Naive thymus-derived CD8-positive, alpha-beta T cell (primary cell): ENCODE measurements around the gene TNFAIP2. TPM values are rescaled to one million over a fixed set of nuclear protein-coding genes. Genes with fewer than 3 reads are reported as not detected.
A peak's percentile ranks its signal among the peaks of the same experiment; 100 is the strongest.

Experiments
- ATAC-seq, 2 donors: fragments of 150-1000 bp; cut with Tn5 transposase in 1 of 2; sonication (Bioruptor Pico), chemical (Tn5 transposase) in 1 of 2; 1 replicate in 1 of 2; 2 replicates in 1 of 2; pipeline ENCODE4 v1.10.0; 2021; ENCODE audit warnings: mild to moderate bottlenecking in 2 of 2, moderate library complexity in 2 of 2
- POLR2A ChIA-PET: fragments of 350-600 bp; sonication (Branson Sonifier 250); formaldehyde crosslinking; loops from one replicate; lab custom pipeline; 2021; ENCODE audit warnings: antibody characterized with exemption; lab: Charles Lee
- DNase-seq, 10 donors: peaks; one replicate each; pipeline versions ENCODE4 v3.0.0 to v3.0.0-alpha.2; 2020 to 2022
- H3K27ac Mint-ChIP-seq, 10 donors: one replicate each; pipeline ENCODE4 v1.8.0; 2020 to 2022; ENCODE audit warnings: mild to moderate bottlenecking in 10 of 10, mixed read lengths in 10 of 10, moderate library complexity in 4 of 10, inconsistent platforms in 1 of 10
- H3K27me3 Mint-ChIP-seq, 5 donors: one replicate each; pipeline ENCODE4 v1.8.0; 2021 to 2022; ENCODE audit warnings: mixed read lengths in 5 of 5
- H3K36me3 Mint-ChIP-seq, 3 donors: one replicate each; pipeline ENCODE4 v1.8.0; 2020 to 2022; ENCODE audit warnings: mixed read lengths in 3 of 3, mild to moderate bottlenecking in 2 of 3, inconsistent platforms in 1 of 3
- H3K4me1 Mint-ChIP-seq, 4 donors: one replicate each; pipeline ENCODE4 v1.8.0; 2021 to 2022; ENCODE audit warnings: mixed read lengths in 4 of 4
- H3K4me3 Mint-ChIP-seq, 10 donors: one replicate each; pipeline ENCODE4 v1.8.0; 2020 to 2022; ENCODE audit warnings: mild to moderate bottlenecking in 10 of 10, mixed read lengths in 10 of 10, moderate library complexity in 6 of 10, inconsistent platforms in 1 of 10
- H3K9me3 Mint-ChIP-seq, 9 donors: one replicate each; pipeline ENCODE4 v1.8.0; 2020 to 2022; ENCODE audit warnings: mixed read lengths in 9 of 9, mild to moderate bottlenecking in 3 of 9, inconsistent platforms in 1 of 9, moderate library complexity in 1 of 9
- polyA plus RNA-seq, 3 donors: library from polyadenylated mRNA; unstranded; fragments of 300-500 nt; fragmentation: Illumina TruSeq; gene quantifications; one replicate each; pipeline ENCODE4 v1.2.3, GENCODE V29; 2021
- total RNA-seq, 8 experiments: library from RNA in 2 of 8; stranded (reverse) in 2 of 8; gene quantifications; one replicate each; pipeline ENCODE4 v1.2.3 and lab custom pipeline; 2021 to 2026

The TNFAIP2 gene
- total and polyA plus RNA-seq, 5 experiments from 2014 or later = 0.55 to 1.0 TPM; not detected in 3

GRCh38 chr14:103104654-103105452 lies 18.4 kb upstream of the TNFAIP2 start:
- POLR2A ChIA-PET = interaction anchor here (0.6 kb wide), 1 partner anchor 76 kb away, joined by 3 read pairs; no protein-coding TSS in a partner anchor
- Mint-ChIP-seq H3K27me3 (peaks cover 7 to 45% (median 21%) of the 10 kb centered on the region in 5 donors), H3K9me3 (no peaks in the 10 kb centered on the region), H3K4me3 (peak overlapping the region in 5 of 10 donors; percentile 24 to 68 (median 49)), H3K36me3 (no peaks in the 10 kb centered on the region), H3K4me1 (peaks cover 8 to 16% (median 11%) of the 10 kb centered on the region in 4 donors), H3K27ac (peak overlapping the region in 3 of 10 donors; percentile 35 to 90 (median 48))
- DNase-seq (peak; percentile 57 to 84 (median 75)), ATAC-seq (peak; percentile 95 to 99)

GRCh38 chr14:103105580-103106150 lies 17.6 kb upstream of the TNFAIP2 start:
- H3K36me3 Mint-ChIP-seq = no peaks in the 10 kb centered on the region
- peaks cover 7 to 49% (median 23%) of the 10 kb centered on the region in 5 donors for H3K27me3 Mint-ChIP-seq
- DNase-seq (no peak), ATAC-seq (no peak)
- peak overlapping the region in 2 of 10 donors; percentile 21 to 90 for H3K27ac Mint-ChIP-seq
- H3K9me3 Mint-ChIP-seq = no peaks in the 10 kb centered on the region
- POLR2A ChIA-PET = no interaction called here
- peak overlapping the region in 1 of 10 donors; percentile 7 for H3K4me3 Mint-ChIP-seq
- H3K4me1 Mint-ChIP-seq = peaks cover 8 to 16% (median 11%) of the 10 kb centered on the region in 4 donors

GRCh38 chr14:103107455-103107854 lies 15.8 kb upstream of the TNFAIP2 start:
- no peaks in the 10 kb centered on the region for H3K36me3 Mint-ChIP-seq
- peaks cover 2 to 50% (median 19%) of the 10 kb centered on the region in 5 donors for H3K27me3 Mint-ChIP-seq
- H3K9me3 Mint-ChIP-seq = no peaks in the 10 kb centered on the region
- POLR2A ChIA-PET = no interaction called here
- peaks cover 8 to 13% (median 12%) of the 10 kb centered on the region in 4 donors for H3K4me1 Mint-ChIP-seq
- ATAC-seq (no peak), DNase-seq (no peak)
- no peak overlapping the region for H3K27ac Mint-ChIP-seq
- no peak overlapping the region for H3K4me3 Mint-ChIP-seq

GRCh38 chr14:103107941-103108748 lies 15.1 kb upstream of the TNFAIP2 start:
- Mint-ChIP-seq H3K36me3 (no peaks in the 10 kb centered on the region), H3K4me3 (no peak overlapping the region), H3K9me3 (no peaks in the 10 kb centered on the region), H3K27me3 (peaks cover 2 to 43% (median 22%) of the 10 kb centered on the region in 5 donors), H3K4me1 (peaks cover 8 to 15% (median 12%) of the 10 kb centered on the region in 4 donors), H3K27ac (no peak overlapping the region)
- ATAC-seq (no peak), DNase-seq (no peak)
- POLR2A ChIA-PET = no interaction called here

GRCh38 chr14:103108749-103109207 lies 14.5 kb upstream of the TNFAIP2 start:
- Mint-ChIP-seq H3K9me3 (no peaks in the 10 kb centered on the region), H3K4me3 (no peak overlapping the region), H3K27ac (peak overlapping the region in 1 of 10 donors; percentile 34), H3K36me3 (no peaks in the 10 kb centered on the region), H3K27me3 (peaks cover 0 to 37% (median 20%) of the 10 kb centered on the region in 5 donors), H3K4me1 (peaks cover 6 to 12% (median 9%) of the 10 kb centered on the region in 4 donors)
- DNase-seq (no peak), ATAC-seq (peak in 1 of 2 donors; percentile 20)
- POLR2A ChIA-PET = no interaction called here

GRCh38 chr14:103109535-103110441 lies 13.5 kb upstream of the TNFAIP2 start:
- peak overlapping the region in 1 of 10 donors; percentile 48 for H3K27ac Mint-ChIP-seq
- POLR2A ChIA-PET = no interaction called here
- no peaks in the 10 kb centered on the region for H3K36me3 Mint-ChIP-seq
- H3K27me3 Mint-ChIP-seq = peaks cover 0 to 35% (median 19%) of the 10 kb centered on the region in 5 donors
- no peak overlapping the region for H3K4me3 Mint-ChIP-seq
- H3K4me1 Mint-ChIP-seq = peaks cover 5 to 13% (median 9%) of the 10 kb centered on the region in 4 donors
- ATAC-seq (no peak), DNase-seq (no peak)
- no peaks in the 10 kb centered on the region for H3K9me3 Mint-ChIP-seq

GRCh38 chr14:103110681-103111231 lies 12.5 kb upstream of the TNFAIP2 start:
- no peak overlapping the region for H3K27ac Mint-ChIP-seq
- DNase-seq (no peak), ATAC-seq (no peak)
- no peaks in the 10 kb centered on the region for H3K36me3 Mint-ChIP-seq
- H3K27me3 Mint-ChIP-seq = peaks cover 0 to 28% (median 14%) of the 10 kb centered on the region in 5 donors
- H3K4me1 Mint-ChIP-seq = peaks cover 2 to 14% (median 5%) of the 10 kb centered on the region in 4 donors
- no peaks in the 10 kb centered on the region for H3K9me3 Mint-ChIP-seq
- no peak overlapping the region for H3K4me3 Mint-ChIP-seq
- POLR2A ChIA-PET = no interaction called here

GRCh38 chr14:103111232-103111868 lies 11.9 kb upstream of the TNFAIP2 start:
- no peaks in the 10 kb centered on the region for H3K9me3 Mint-ChIP-seq
- H3K4me3 Mint-ChIP-seq = no peak overlapping the region
- POLR2A ChIA-PET = no interaction called here
- H3K27ac Mint-ChIP-seq = no peak overlapping the region
- H3K36me3 Mint-ChIP-seq = no peaks in the 10 kb centered on the region
- H3K4me1 Mint-ChIP-seq = peaks cover 2 to 17% (median 5%) of the 10 kb centered on the region in 4 donors
- no peak for DNase-seq
- no peak for ATAC-seq
- peaks cover 0 to 28% (median 12%) of the 10 kb centered on the region in 5 donors for H3K27me3 Mint-ChIP-seq

GRCh38 chr14:103112400-103113243 lies 10.6 kb upstream of the TNFAIP2 start:
- H3K9me3 Mint-ChIP-seq = no peaks in the 10 kb centered on the region
- H3K36me3 Mint-ChIP-seq = no peaks in the 10 kb centered on the region
- POLR2A ChIA-PET = no interaction called here
- H3K27ac Mint-ChIP-seq = peak overlapping the region in 1 of 10 donors; percentile 18
- peaks cover 0 to 31% (median 12%) of the 10 kb centered on the region in 5 donors for H3K27me3 Mint-ChIP-seq
- DNase-seq = no peak
- no peak for ATAC-seq
- peaks cover 2 to 17% (median 5%) of the 10 kb centered on the region in 4 donors for H3K4me1 Mint-ChIP-seq
- no peak overlapping the region for H3K4me3 Mint-ChIP-seq

- Mint-ChIP-seq H3K4me1 (peaks cover 2 to 17% (median 5%) of the 10 kb centered on the region in 4 donors), H3K36me3 (no peaks in the 10 kb centered on the region), H3K4me3 (no peak overlapping the region), H3K27me3 (peaks cover 0 to 32% (median 12%) of the 10 kb centered on the region in 5 donors), H3K27ac (peak overlapping the region in 1 of 10 donors; percentile 29), H3K9me3 (no peaks in the 10 kb centered on the region)
- no peak for ATAC-seq
- POLR2A ChIA-PET = no interaction called here
- DNase-seq = no peak
Measured at GRCh38 chr14:103113303-103113702, 10.0 kb upstream of the TNFAIP2 start.
